OCI-LY3 (cell line): ENCODE measurements around the gene EPN1.

Experiments used
- EZH2phosphoT487 ChIP-seq: fragments of 200-600 bp; shearing (Covaris generic); IDR thresholded peaks from 2 replicates; pipeline ENCODE4 v1.6.1; 2018; ENCODE audit warnings: antibody characterized with exemption, mixed run types, low read depth
- TF ChIP-seq, protein P1 (sequence below): fragments of 200-600, 300-600 bp; sonication (generic); IDR thresholded peaks from 2 replicates; pipeline ENCODE4 v1.5.1; 2014; ENCODE audit warnings: antibody characterized with exemption, low read length, low read depth

GRCh38 chr19:55635334-55635717 is 39.7 kb upstream of the EPN1 start:
- TF ChIP-seq, protein P1, sequence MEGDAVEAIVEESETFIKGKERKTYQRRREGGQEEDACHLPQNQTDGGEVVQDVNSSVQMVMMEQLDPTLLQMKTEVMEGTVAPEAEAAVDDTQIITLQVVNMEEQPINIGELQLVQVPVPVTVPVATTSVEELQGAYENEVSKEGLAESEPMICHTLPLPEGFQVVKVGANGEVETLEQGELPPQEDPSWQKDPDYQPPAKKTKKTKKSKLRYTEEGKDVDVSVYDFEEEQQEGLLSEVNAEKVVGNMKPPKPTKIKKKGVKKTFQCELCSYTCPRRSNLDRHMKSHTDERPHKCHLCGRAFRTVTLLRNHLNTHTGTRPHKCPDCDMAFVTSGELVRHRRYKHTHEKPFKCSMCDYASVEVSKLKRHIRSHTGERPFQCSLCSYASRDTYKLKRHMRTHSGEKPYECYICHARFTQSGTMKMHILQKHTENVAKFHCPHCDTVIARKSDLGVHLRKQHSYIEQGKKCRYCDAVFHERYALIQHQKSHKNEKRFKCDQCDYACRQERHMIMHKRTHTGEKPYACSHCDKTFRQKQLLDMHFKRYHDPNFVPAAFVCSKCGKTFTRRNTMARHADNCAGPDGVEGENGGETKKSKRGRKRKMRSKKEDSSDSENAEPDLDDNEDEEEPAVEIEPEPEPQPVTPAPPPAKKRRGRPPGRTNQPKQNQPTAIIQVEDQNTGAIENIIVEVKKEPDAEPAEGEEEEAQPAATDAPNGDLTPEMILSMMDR: no peak
- TF ChIP-seq EZH2phosphoT487: no peak
